ENCODE measurements around the gene MEIS2.

MEIS2 gene

GRCh38 chr15:37102305-37103162, 2.2 kb upstream of the MEIS2 start:
- TF ChIP-seq GABPA (IDR thresholded peaks at IDR 0.05; ENCODE audit: low read depth), result no peak
- no peak for TF ChIP-seq POLR2AphosphoS5 (IDR thresholded peaks at IDR 0.05; ENCODE audit: low read depth)
- TF ChIP-seq REST (IDR thresholded peaks at IDR 0.05; ENCODE audit: insufficient replicate concordance, low read depth), result no peak
- TF ChIP-seq, protein P1, sequence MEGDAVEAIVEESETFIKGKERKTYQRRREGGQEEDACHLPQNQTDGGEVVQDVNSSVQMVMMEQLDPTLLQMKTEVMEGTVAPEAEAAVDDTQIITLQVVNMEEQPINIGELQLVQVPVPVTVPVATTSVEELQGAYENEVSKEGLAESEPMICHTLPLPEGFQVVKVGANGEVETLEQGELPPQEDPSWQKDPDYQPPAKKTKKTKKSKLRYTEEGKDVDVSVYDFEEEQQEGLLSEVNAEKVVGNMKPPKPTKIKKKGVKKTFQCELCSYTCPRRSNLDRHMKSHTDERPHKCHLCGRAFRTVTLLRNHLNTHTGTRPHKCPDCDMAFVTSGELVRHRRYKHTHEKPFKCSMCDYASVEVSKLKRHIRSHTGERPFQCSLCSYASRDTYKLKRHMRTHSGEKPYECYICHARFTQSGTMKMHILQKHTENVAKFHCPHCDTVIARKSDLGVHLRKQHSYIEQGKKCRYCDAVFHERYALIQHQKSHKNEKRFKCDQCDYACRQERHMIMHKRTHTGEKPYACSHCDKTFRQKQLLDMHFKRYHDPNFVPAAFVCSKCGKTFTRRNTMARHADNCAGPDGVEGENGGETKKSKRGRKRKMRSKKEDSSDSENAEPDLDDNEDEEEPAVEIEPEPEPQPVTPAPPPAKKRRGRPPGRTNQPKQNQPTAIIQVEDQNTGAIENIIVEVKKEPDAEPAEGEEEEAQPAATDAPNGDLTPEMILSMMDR (IDR thresholded peaks at IDR 0.05; ENCODE audit: insufficient read depth, low read length), result no peak
- TF ChIP-seq SPI1 (IDR thresholded peaks at IDR 0.05; ENCODE audit: borderline replicate concordance, low read depth), result no peak
- H3K27ac ChIP-seq (replicated peaks), result no peak overlapping the region
- DNase-seq (ENCODE audit: low read depth in 1 of 2, low spot score in 1 of 2), result no peak
- H3K27me3 ChIP-seq (ENCODE audit: insufficient read depth, poor library complexity, severe bottlenecking), result peaks cover 57% of the 10 kb centered on the region
- no peak overlapping the region for H3K4me3 ChIP-seq (replicated peaks; ENCODE audit: insufficient read depth, low read length)

DNA sequence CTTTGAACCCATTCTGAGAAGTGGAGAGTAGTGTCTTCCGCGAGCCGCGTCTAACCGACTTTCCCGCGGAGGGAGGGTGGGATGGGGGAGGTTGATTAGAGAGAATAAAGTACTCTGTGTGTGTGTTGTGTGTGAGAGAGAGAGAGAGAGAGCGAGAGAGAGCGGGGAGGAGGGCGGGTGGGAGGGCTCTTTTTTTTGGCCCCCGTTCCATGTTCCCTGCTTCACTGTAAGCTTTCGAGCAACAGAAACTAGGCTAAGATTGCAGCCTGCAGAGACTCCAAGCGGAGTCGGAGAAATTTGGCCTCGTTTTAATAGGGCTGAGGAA, 1.6 kb upstream of the MEIS2 start:
- Histone ChIP-seq H3K27me3 (ENCODE audit: insufficient read depth, poor library complexity, severe bottlenecking) (peaks cover 60% of the 10 kb centered on the region), H3K27ac (replicated peaks) (no peak overlapping the region), H3K4me3 (replicated peaks; ENCODE audit: insufficient read depth, low read length) (peak overlapping the region; percentile 68)
- DNase-seq (ENCODE audit: low read depth in 1 of 2, low spot score in 1 of 2), result no peak
- TF ChIP-seq GABPA (IDR thresholded peaks at IDR 0.05; ENCODE audit: low read depth) (no peak), REST (IDR thresholded peaks at IDR 0.05; ENCODE audit: insufficient replicate concordance, low read depth) (no peak), SPI1 (IDR thresholded peaks at IDR 0.05; ENCODE audit: borderline replicate concordance, low read depth) (no peak), POLR2AphosphoS5 (IDR thresholded peaks at IDR 0.05; ENCODE audit: low read depth) (no peak)
- TF ChIP-seq, protein P1 (IDR thresholded peaks at IDR 0.05; ENCODE audit: insufficient read depth, low read length), result no peak

GRCh38 chr15:37100966-37101215, 542 bp upstream of the MEIS2 start:
- DNase-seq (ENCODE audit: low read depth in 1 of 2, low spot score in 1 of 2), result peak in 1 of 2 experiments; percentile 56
- Histone ChIP-seq H3K4me3 (replicated peaks; ENCODE audit: insufficient read depth, low read length) (peak overlapping the region; percentile 68), H3K27me3 (ENCODE audit: insufficient read depth, poor library complexity, severe bottlenecking) (peaks cover 55% of the 10 kb centered on the region), H3K27ac (replicated peaks) (peak overlapping the region; percentile 81)
- TF ChIP-seq, protein P1 (IDR thresholded peaks at IDR 0.05; ENCODE audit: insufficient read depth, low read length), result no peak
- no peak for TF ChIP-seq POLR2AphosphoS5 (IDR thresholded peaks at IDR 0.05; ENCODE audit: low read depth)
- TF ChIP-seq SPI1 (IDR thresholded peaks at IDR 0.05; ENCODE audit: borderline replicate concordance, low read depth), result no peak
- no peak for TF ChIP-seq REST (IDR thresholded peaks at IDR 0.05; ENCODE audit: insufficient replicate concordance, low read depth)
- no peak for TF ChIP-seq GABPA (IDR thresholded peaks at IDR 0.05; ENCODE audit: low read depth)
